DMS79 treated with DMSO at 0.1 percent for 48 hours (cell line): Measurements from ENCODE around the gene USP48.

Source experiments
- DNase-seq: peaks from one replicate; lab custom pipeline; 2025; lab: John Stamatoyannopoulos, UW

The USP48 gene

DNA sequence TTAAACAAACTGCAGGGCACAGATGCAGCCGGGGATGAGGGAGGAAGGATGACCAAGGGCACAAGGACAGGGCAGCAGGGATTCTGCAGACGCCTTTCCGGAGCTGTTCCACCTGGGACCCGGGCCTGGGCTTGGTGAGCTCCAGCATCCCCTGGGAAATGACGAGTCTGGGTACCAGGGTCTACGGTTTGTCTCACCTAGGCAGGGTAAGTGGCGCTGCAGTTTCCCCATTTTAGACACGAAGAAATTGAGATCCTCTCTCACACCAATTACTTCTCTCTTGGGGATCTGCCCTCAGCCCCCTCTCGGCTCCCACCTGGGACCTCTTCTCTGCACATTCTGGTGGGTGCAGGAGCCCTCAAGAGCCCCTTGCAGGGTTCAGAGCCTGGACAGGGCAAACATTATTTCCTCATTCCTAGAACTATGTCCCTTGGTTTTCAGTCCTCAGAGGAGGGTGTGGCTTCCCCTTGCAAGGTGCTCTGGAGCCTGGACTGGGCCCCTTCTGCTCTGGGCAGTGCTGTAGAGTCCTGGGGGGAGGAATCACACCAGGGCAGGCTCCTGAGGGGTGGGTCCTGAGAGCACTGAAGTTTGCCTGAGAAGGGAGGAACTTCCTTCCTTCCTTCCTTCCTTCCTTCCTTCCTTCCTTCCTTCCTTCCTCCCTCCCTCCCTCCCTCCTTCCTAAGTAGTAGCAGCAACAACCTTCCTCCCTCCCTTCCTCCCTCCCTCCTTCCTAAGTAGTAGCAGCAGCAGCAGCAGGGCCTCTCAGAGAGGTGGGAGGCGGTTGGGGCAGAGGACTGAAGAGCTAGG, 129.8 kb downstream of the USP48 start:
- no peak for DNase-seq

DNA sequence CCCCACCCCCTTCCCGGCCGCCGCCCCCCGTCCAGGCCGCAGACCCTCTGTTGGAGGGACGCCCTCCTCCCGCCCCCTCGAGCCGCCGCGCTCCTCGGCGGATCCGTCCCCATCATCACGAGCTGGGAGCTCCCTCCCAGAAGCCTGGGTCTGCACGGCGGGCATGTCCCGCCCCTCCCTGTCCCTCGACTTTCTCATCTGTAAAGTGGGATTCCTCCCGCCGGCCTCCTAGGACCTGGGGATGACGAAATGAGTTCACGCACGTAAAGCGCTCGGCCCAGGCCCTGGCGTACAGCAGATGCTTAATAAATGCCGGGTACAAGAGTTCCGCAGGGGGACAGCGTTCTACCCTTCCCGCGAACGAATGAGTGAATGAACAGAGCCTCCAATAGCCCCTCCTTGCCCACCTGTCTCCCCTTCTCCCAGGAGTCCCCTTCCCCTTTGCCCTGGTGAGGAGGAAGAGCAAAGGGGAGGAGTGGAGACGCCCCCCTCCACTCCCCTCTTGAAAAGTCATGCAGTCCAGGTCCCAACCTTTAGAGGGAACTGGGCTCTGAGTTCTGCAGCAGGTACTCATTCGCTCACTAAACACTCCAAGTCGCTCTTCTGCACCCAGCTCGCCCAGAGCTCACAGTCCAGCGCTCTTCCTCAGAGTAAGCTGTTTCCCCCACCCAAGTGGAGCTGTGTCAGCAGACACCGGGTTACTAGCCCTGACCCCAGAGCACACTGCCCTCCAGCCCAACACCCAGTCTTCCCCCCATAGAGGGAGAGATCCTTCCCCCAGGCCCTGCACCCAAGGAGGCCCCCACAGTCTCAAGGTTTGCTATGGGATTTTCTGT, 130.6 kb downstream of the USP48 start:
- DNase-seq: no peak

DNA sequence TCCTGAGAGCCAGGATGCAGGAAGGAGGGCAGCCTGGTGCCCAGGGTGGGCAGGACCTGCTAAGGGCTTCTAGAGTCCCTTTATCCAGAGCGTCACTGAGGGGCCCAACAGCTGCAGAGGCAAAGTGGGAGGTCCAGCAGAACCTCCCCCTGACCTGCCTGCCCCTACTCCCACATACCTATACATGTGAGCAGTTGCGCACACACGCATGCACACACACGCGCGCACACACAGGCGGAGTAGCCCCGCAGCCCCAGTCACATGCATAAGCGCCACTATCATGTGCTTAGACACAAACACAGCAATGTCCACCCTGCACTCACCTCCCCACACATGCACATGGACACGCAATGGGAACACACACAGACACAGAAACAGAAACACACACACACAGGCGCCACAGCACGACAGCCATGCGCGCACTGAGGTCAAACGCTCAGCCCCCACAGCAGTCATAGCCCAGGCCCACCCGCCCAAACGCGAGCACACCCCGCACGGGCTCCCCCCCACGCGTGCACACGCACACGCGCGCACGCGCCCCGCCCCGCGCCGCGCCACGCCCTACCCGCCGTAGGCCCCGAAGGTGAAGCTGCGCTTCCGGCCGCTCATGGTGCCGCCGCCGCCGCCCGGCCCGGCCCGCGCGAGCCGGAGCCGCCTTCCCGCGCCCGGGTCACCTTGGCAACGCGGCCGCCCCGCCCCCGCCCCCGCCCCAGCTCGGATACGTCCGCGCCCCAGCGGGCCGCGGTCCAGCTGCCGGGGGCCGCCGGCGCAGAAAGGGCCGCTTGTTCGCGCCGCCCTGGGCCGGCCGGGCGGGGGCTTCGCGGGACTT, 131.5 kb downstream of the USP48 start:
- DNase-seq: peak; percentile 14

DNA sequence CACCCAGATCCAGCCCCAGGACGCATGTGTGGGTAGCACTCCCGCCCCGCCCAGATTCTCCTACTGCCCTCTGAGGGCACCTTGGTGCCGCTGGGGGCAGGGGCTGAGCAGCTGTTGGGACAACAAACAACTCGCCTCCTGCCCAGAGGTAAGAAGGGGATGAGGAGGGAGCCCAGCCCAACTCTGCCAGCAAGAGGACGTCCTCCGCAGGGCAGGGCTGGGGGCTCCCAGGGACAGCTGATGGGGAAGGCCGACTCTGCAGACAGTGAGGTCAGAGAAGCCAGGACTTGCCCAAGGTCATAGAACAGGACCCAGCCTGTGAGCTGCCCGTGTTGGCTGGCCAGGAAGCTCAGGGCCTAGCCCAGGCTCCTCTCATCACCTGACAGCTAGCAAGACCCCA, 132.5 kb downstream of the USP48 start:
- DNase-seq: no peak

DNA sequence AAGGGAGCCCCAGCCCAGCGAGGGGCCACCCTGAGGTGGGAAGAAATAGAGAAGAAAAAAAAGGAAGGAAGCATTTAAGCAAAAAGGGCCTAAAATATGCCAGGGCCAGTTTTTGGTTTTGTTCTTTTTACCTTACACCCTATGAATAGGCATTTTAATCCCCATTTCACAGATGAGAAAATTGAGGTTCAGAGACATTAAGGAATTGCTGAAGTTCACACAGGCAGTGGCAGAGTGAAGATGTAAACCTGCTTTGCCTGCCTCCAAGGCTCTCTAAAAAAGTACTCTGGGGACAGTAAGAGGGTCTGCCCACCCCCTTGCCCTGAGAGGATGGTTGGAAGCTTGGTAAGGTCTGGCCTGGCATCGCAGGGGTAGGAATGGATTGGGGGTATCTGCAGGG, 133.6 kb downstream of the USP48 start:
- no peak for DNase-seq

DNA sequence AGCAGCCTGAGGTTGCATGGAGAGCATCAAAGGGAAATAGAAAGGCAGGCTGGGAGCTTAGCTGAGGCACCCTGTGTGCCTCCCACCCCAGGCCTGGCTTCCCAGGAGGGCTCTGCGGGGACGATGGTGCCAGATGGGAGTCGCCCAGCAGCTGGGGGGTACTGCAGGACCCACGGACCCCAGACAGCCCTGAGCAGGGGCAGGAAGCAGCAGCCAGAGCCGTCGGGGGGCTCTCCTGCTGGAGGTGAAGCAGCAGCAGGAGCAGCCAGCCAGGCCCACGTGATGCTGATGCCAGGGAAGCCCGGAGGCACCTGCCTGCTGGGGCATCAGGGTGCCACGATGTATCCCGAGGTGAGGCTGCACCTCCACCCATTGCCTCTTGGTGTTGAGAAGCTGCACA, 134.2 kb downstream of the USP48 start:
- no peak for DNase-seq

DNA sequence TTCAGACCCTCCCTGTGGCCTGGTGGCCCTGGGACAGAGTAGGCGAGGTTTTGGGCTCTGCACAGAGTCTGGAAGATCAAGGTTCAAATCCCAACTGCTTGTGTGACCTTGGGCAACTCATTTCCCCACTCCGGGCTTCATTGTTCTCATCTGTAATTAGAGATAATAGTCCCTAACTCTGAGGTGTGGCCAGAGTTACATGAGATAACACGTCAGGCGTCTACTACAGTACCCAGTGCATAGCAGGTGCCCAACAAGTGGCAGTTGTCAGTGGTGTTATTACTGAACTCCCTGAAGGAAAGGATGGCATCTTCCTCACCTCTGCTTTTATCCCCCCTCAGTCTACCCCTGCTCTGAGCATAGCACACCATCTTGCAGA, 134.6 kb downstream of the USP48 start:
- no peak for DNase-seq

DNA sequence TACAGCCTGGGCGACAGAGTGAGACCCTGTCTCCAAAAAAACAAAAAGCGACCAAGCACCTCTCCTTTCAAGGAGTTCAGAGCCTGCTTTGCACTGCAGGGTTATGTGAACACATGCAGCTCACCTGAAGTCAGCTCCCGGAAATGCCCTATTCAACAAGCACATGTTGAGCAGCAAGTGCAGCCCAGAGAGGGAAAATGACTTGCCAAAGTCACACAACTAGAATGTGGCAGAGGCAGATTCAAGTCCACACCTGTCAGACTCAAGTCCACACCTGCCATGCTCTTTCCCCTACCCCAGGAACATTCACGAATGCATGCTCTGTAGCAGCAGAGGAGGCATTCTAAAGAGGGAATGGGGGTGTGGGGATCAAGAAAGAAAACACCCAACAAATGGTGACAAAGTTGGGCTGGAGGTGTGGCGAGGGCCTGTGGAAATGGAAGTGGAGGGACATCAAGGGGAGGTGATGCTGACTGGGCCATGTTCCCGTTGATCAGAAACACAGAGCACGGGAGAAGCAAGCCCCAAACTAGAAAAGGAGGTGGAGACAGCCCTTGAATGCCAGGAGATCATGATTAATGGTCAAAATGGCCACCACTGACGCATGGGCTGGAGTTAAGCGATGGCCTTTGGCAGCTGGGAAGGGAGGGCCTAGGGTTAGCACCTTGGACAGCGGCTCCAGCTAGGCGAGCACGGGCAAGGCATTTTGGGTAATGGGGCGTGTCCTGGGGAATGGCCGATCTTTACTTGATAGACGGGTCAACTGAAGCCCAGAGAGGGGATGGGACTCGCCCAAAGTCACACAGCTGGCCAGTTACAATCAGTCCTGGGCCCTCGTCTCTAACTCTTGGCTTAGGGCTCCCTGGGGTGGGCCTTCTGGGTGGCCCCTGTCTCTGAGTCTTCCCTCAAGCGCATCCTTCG, 135.3 kb downstream of the USP48 start:
- no peak for DNase-seq

DNA sequence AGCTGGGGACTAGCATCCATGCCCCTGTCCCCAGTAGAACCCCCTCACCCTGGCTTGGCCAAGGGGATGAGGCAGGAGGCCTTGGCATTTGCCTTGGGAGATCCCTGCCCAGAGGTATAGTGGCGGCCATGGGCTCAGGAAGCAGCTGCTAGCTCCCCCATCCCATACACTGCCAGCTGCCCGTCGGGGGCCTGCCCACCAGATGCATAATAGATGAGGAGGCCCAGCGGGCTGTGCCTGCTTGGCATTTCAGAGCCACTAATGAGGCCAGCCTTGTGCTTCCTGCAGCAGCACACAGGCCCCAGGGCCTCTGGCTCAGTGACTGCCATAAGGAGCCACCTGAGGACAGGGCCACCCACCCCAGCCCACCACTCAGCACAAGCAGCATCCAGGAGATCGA, 137.4 kb downstream of the USP48 start:
- DNase-seq: no peak

DNA sequence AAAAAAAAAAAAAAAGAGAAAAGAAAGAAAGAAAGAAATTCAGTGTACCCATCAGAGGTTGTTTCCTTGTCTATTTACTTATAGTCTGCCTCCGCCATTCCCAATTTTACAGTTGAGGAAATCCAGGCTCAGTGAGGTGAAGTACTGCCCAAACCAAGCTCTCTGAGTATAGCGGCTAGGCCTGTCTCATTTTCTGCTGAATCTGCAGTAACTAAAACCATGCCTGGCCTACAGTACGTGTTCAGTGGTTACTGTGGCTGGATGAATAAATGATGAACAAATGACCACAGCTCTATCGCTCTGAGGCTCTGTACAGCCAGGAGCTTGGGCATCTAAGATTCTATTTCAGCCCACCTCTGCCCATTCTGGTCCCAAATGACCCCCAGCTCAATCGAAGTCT, 138.0 kb downstream of the USP48 start:
- no peak for DNase-seq

DNA sequence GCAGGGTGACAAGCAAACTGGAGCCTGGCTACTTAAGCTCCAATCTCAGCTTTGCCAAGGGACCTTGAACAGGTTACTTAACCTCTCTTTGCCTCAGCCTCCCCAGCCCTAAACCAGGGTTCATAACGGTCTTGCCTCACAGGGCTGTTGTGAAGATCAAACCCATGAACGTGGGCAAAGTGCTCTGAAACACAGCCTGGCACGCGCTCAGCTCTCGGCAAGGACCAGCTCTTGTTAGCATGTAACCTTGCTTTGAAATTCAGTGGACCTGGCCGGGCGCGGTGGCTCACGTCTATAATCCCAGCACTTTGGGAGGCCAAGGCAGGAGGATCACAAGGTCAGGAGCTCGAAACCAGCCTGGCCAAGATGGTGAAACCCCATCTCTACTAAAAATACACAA, 138.6 kb downstream of the USP48 start:
- no peak for DNase-seq

DNA sequence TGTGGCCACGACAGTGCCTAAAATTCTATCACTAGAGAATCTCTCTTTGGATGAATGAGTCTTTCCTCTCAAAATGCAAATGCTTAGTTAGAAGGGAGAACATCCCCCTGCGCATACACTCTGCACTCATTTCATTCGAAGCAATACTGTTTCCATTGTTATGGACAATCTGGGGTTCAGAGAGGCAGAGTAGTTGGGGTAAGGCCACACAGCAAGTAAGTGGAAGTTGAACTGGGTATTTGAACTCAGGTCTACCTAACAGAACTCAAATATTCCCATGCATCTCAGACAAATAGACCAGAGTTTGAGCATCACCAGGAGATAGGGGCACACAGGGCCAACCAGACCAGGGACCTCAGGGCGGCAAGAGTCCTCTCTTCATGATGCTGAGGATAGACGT, 139.3 kb downstream of the USP48 start:
- no peak for DNase-seq

DNA sequence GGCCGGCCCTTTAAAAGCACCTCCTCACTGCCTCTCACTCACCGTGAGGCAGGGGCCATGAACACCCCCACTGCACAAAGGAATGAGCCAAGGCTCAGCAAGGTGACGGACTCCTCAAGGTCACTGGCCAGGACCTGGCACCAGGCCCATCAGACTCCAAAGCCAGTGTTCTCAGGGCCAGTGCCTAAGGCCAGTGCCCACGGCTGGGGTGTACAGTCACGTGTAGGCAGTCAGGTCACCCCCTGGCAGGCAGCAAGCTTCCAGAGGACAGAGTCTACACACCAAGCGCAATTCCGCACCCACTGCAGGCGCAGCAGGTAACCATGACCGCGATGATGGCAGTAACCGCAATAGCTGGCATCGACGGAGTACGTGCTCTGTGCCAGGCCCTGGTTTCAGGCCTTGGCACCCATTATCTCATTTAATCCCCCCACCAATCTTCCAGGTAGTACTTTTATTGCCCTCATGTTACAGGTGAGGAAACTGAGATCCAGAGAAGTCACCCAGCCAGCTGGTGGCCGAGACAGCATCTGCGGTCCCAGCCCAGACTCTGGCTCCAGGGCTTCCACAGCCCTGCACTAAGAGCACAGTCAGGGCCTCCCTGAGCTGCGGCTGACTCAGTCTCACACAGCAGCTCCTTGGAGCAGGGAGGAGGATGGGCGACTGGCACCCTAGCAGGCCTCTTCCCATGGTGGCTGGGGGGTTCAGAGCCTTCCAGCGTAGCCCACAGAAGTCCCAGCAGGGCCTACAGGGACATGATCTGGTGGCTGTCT, 140.8 kb downstream of the USP48 start:
- no peak for DNase-seq

DNA sequence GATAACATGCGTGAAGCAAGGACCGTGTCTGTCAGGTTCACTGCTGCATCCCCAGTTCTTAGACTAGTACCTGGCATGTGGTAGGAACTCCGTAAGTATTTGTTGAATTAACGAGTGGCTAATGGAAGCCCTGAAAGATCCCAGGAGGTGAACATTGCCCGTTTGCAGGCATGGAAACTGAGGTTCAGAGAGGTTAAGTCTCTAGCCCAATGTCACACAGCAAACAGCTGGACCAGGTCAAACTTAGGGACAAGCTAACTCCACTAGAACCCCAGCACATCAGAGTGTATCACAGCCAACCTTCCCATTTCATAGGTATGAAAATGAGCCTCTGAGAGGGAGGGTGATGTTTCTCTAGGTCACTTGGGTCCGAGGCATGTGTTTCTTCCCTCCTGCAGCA, 141.4 kb downstream of the USP48 start:
- no peak for DNase-seq

DNA sequence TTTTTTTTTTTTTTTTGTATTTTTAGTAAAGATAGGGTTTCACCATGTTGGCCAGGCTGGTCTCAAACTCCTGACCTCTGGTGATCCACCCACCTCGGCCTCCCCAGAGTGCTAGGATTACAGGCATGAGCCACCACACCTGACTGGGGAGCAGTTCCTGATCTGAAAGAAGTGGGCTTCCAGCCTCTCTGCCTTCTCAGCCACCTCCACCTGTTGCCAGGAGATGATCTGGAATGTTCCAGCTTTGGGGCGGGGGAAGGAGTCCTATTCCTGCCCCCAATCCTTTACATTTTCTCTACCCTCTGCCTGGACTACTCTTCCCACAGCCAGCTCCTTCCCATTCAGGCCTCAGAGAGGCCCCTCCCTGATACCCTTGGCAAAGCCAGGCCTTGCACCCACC, 141.9 kb downstream of the USP48 start:
- no peak for DNase-seq

DNA sequence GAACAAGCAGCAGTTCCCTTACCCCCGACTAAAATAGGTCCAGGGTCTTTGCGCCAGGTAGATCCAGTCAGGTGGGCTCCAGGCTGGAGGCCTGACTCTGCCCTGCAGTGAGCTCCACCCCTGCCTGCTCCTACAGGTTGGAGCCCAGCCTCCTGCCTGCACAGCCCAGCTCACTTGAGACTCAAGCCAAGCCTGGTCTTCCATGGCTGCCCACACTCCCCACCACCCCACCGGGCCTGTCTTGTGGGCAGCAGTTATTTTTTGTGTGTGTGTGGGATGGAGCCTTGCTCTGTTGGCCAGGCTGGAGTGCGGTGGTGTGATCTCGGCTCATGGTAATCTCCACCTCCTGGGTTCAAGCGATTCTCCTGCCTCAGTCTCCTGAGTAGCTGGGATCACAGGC, 142.3 kb downstream of the USP48 start:
- no peak for DNase-seq

DNA sequence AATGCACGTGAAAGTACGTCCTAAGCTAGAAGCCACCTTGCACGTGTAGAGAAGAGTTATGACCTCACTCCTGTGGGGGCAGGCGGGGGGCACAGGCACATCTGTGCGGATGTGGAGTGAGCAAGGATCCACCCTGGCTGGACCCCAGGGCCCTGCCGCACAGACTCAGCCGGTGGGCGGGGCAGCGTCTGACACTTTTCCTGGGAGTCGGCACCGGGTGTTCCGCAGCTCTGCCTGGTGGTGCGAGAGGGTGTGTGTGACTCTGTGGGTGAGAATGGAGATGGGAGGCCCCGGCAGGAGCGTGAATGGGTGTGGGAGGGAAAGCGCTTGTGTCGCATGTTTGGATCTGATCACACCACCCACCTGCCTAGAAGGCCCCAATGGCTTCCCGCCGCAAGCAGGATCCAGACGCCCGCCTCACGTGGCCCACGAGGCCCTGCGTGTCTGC, 143.3 kb downstream of the USP48 start:
- DNase-seq: no peak

DNA sequence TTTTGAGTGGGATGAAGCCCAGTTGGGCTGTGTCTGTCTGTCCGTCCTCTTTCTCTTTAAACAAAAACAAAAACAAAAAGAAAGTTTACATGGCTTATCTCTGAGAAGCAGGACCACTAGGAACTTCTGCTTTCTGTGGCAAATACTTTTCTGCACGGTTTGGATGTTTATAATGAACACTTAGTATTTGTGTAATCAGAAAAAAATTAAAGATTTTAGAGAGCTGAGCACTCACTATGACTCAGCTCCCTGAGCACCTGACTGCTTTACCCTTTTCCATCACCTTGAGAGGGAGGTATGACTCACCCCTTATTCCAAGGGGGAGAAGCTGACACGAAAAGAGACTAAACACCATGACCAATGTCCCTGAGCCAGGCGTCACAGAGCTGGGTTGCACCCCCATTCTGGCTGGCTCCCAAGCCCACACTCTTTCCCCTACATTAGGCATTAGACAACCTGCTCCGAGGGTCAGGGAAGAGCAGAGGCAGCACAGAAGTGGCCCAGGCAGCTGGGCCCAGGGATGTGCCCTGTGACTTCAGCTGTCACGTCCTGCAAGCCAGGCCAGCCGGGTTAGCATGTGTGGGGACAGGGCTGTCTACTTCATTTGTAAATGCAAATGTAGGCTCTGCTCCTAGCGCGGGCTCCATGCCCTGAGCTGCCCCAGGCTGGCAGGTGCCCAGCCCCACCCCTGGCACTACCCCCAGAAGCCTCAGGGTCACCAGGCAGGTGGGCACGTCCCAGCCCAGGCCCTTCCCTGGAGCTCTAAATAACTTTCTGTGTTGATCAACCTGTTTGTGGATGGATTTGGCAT, 144.2 kb downstream of the USP48 start:
- DNase-seq: peak; percentile 97

DNA sequence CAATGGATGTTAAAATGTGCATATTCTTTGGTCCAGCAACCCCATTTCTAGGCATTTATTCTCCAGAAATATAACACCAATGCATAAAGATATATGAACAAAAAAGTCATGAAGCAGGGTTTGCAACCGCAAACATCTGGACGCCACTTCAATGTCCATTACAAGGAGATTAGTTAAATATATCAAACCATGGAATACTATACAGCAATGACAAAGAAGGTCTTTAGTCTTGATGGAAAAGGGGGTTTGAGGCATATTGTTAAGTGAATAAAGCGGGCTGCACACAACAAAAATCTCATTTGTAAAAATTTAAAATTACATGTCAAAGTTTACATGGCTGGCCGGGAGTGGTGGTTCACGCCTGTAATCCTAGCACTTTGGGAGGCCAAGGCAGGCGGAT, 145.4 kb downstream of the USP48 start:
- no peak for DNase-seq

DNA sequence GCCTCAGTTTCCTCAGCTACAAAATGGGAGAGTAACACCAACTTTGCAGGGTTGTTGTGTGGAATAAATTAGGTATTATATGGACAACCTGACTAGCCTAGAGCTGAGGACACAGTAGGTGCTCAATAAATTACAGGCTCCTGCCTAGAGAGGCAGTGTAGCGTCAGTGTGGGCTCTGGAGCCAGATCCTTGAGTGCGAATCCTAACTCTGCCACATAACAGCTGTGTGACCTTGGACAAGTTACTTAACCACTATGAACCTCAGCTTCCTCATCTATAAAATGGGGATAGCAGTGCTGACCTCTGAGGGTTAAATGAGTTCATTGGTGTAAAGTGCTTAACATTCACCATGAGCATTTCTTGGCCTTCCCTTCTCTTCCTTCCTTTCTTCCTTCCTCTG, 146.9 kb downstream of the USP48 start:
- DNase-seq: no peak
